ENCODE measurements around the gene EFEMP1. TPM values are rescaled to one million over a fixed set of nuclear protein-coding genes. Genes with fewer than 3 reads are reported as not detected.

EFEMP1 gene
- total RNA-seq, 1 donor, result 1,564 TPM

DNA sequence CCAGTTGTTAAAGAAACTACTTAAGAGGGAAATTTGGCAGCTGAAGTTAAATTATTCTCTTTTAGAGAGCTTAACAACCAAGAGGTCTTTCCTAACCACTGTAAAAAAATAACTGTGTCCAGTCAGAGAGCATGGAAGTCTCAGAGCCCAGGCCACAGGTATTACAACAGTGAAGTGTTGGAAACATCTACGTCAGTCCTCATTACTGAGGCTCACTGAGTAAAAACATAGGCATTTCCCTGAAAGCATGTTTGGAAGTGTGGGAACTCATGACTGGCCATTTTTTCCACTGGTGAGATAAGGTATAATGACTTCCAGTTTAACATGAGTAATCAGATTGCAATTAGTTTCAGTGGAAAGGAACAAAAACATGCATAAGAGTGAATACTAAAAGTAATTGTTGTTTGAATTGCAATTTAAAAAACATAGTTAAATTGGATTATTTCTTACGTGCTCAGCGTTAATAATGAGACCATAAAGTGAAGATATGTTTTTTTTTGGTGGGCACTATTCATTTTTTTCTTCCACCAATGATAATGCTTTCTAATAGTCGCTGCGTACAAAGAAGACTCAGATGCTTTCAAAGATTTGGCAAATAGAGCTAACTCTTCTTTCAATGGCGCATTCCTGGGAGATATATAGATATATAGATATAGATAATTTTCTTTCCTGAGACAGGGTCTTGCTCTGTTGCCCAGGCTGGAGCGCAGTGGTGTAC, 60.8 kb downstream of the EFEMP1 start:
- Histone ChIP-seq H3K79me2 (ENCODE audit: insufficient read depth, low read length) (no peaks in the 10 kb centered on the region), H3K9me3 (ENCODE audit: low read depth, low read length) (no peaks in the 10 kb centered on the region), H3K27ac (ENCODE audit: low read depth, low read length) (peak overlapping the region; percentile 99), H3K27me3 (ENCODE audit: insufficient read depth, low read length) (no peaks in the 10 kb centered on the region), H3K4me3 (ENCODE audit: insufficient read depth, low read length) (no peak overlapping the region), H3K36me3 (ENCODE audit: insufficient read depth, low read length) (peaks cover 37% of the 10 kb centered on the region), H3K4me2 (ENCODE audit: insufficient read depth, low read length) (peak overlapping the region; percentile 56), H3K4me1 (ENCODE audit: insufficient read depth, low read length) (peaks cover 49% of the 10 kb centered on the region), H2AFZ (ENCODE audit: low read length) (no peak overlapping the region), H4K20me1 (ENCODE audit: insufficient read depth, low read length) (no peaks in the 10 kb centered on the region)
- TF ChIP-seq, protein P1, sequence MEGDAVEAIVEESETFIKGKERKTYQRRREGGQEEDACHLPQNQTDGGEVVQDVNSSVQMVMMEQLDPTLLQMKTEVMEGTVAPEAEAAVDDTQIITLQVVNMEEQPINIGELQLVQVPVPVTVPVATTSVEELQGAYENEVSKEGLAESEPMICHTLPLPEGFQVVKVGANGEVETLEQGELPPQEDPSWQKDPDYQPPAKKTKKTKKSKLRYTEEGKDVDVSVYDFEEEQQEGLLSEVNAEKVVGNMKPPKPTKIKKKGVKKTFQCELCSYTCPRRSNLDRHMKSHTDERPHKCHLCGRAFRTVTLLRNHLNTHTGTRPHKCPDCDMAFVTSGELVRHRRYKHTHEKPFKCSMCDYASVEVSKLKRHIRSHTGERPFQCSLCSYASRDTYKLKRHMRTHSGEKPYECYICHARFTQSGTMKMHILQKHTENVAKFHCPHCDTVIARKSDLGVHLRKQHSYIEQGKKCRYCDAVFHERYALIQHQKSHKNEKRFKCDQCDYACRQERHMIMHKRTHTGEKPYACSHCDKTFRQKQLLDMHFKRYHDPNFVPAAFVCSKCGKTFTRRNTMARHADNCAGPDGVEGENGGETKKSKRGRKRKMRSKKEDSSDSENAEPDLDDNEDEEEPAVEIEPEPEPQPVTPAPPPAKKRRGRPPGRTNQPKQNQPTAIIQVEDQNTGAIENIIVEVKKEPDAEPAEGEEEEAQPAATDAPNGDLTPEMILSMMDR (IDR thresholded peaks at IDR 0.05; ENCODE audit: extremely low read depth, low read depth, low read length), result no peak
- peak; percentile 50 for DNase-seq (ENCODE audit: insufficient read length, low spot score, missing footprints)

- Histone ChIP-seq H3K4me1 (ENCODE audit: insufficient read depth, low read length) (peaks cover 50% of the 10 kb centered on the region), H2AFZ (ENCODE audit: low read length) (no peak overlapping the region), H3K4me2 (ENCODE audit: insufficient read depth, low read length) (peak overlapping the region; percentile 56), H3K27ac (ENCODE audit: low read depth, low read length) (peak overlapping the region; percentile 99), H3K9me3 (ENCODE audit: low read depth, low read length) (no peaks in the 10 kb centered on the region), H3K79me2 (ENCODE audit: insufficient read depth, low read length) (no peaks in the 10 kb centered on the region), H4K20me1 (ENCODE audit: insufficient read depth, low read length) (no peaks in the 10 kb centered on the region), H3K4me3 (ENCODE audit: insufficient read depth, low read length) (no peak overlapping the region), H3K36me3 (ENCODE audit: insufficient read depth, low read length) (peaks cover 31% of the 10 kb centered on the region), H3K27me3 (ENCODE audit: insufficient read depth, low read length) (no peaks in the 10 kb centered on the region)
- TF ChIP-seq, protein P1 (IDR thresholded peaks at IDR 0.05; ENCODE audit: extremely low read depth, low read depth, low read length), result no peak
- DNase-seq (ENCODE audit: insufficient read length, low spot score, missing footprints), result peak; percentile 36
These were observed 61.3 kb downstream of the EFEMP1 start for GRCh38 chr2:55862246-55862645.

GRCh38 chr2:55861733-55862132, 61.8 kb downstream of the EFEMP1 start:
- Histone ChIP-seq H3K36me3 (ENCODE audit: insufficient read depth, low read length) (peaks cover 26% of the 10 kb centered on the region), H3K4me1 (ENCODE audit: insufficient read depth, low read length) (peaks cover 50% of the 10 kb centered on the region), H3K27me3 (ENCODE audit: insufficient read depth, low read length) (no peaks in the 10 kb centered on the region), H3K9me3 (ENCODE audit: low read depth, low read length) (no peaks in the 10 kb centered on the region), H3K79me2 (ENCODE audit: insufficient read depth, low read length) (no peaks in the 10 kb centered on the region), H3K27ac (ENCODE audit: low read depth, low read length) (peak overlapping the region; percentile 99), H2AFZ (ENCODE audit: low read length) (no peak overlapping the region), H3K4me2 (ENCODE audit: insufficient read depth, low read length) (peak overlapping the region; percentile 56), H4K20me1 (ENCODE audit: insufficient read depth, low read length) (no peaks in the 10 kb centered on the region), H3K4me3 (ENCODE audit: insufficient read depth, low read length) (no peak overlapping the region)
- no peak for DNase-seq (ENCODE audit: insufficient read length, low spot score, missing footprints)
- TF ChIP-seq, protein P1 (IDR thresholded peaks at IDR 0.05; ENCODE audit: extremely low read depth, low read depth, low read length), result no peak

DNA sequence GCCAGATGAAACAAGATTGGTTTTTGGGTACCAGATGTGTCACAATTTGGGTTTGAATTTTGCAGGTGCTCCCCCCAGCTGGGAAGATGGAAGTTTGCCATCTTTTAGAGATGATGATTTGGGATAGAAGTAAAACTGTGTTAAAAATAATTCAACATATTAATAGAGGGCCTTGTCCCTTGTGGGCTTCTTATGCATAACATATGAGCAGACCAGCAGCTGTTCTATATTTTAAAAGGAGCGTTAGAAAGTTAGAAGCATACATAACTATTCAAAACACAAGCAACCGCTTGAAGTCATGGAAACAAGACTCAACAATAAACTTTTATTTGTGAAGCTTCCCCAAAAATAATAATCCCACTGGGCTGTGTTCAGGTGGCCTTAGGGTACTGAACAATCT, 62.8 kb downstream of the EFEMP1 start:
- DNase-seq (ENCODE audit: insufficient read length, low spot score, missing footprints), result no peak
- TF ChIP-seq, protein P1 (IDR thresholded peaks at IDR 0.05; ENCODE audit: extremely low read depth, low read depth, low read length), result no peak
- Histone ChIP-seq H3K4me2 (ENCODE audit: insufficient read depth, low read length) (no peak overlapping the region), H3K27ac (ENCODE audit: low read depth, low read length) (peak overlapping the region; percentile 99), H4K20me1 (ENCODE audit: insufficient read depth, low read length) (no peaks in the 10 kb centered on the region), H3K9me3 (ENCODE audit: low read depth, low read length) (no peaks in the 10 kb centered on the region), H3K4me1 (ENCODE audit: insufficient read depth, low read length) (peaks cover 41% of the 10 kb centered on the region), H3K4me3 (ENCODE audit: insufficient read depth, low read length) (no peak overlapping the region), H3K79me2 (ENCODE audit: insufficient read depth, low read length) (no peaks in the 10 kb centered on the region), H2AFZ (ENCODE audit: low read length) (no peak overlapping the region), H3K36me3 (ENCODE audit: insufficient read depth, low read length) (peaks cover 17% of the 10 kb centered on the region), H3K27me3 (ENCODE audit: insufficient read depth, low read length) (no peaks in the 10 kb centered on the region)
